ENCODE data around the gene RAD51B.

DNA sequence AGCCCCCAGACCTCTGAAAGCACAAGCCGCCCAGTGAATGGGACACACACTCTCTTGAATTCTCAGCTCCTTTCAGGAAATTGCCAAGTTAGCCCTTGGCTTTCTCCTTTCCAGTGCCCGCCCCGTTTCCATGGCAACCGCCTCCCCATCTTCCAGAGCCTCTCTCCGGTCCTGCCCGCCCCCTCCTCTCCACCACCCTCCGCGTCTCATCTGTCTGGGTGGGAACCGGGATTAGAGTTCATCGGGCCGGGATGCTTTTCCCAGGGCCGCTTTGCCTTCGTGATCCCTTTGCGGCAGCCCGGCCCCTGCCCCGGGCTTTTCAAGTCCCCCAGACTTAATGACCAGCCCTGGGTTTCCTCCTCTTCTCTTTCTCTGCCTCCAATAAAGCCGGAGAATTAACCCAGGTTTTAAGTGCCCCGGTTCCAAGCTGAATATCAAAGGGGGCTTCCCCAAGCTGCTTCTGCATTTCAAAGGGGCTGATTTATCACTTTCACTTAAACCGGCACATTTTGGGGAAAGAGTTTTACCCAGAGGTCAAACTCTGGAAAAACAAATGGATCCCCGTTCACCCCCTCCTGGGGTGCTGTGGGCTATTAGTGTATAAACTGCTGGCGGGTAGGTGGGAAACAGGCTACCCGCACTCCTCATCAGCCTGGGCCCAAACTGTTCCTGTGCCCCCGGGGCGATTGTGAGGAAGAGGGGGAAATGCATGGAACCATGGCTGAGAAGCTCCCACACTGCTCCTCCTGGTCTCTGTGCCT, 871.6 kb downstream of the RAD51B start:
- TF ChIP-seq, protein P1, sequence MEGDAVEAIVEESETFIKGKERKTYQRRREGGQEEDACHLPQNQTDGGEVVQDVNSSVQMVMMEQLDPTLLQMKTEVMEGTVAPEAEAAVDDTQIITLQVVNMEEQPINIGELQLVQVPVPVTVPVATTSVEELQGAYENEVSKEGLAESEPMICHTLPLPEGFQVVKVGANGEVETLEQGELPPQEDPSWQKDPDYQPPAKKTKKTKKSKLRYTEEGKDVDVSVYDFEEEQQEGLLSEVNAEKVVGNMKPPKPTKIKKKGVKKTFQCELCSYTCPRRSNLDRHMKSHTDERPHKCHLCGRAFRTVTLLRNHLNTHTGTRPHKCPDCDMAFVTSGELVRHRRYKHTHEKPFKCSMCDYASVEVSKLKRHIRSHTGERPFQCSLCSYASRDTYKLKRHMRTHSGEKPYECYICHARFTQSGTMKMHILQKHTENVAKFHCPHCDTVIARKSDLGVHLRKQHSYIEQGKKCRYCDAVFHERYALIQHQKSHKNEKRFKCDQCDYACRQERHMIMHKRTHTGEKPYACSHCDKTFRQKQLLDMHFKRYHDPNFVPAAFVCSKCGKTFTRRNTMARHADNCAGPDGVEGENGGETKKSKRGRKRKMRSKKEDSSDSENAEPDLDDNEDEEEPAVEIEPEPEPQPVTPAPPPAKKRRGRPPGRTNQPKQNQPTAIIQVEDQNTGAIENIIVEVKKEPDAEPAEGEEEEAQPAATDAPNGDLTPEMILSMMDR (conservative IDR thresholded peaks at IDR 0.05 in 1 of 2, IDR thresholded peaks at IDR 0.05 in 1 of 2; ENCODE audit: low read depth in 1 of 2, low read length in 2 of 2) = no peak
- TF ChIP-seq EZH2 (IDR thresholded peaks at IDR 0.05; ENCODE audit: low read length, missing control alignments) = no peak
